ENCODE data around the gene UTP14A. TPM values are rescaled to one million over a fixed set of nuclear protein-coding genes. Genes with fewer than 3 reads are reported as not detected.

The UTP14A gene
- total RNA-seq, 1 donor from 2014 or later: 17.7 TPM

GRCh38 chrX:129958083-129958465 is 52.1 kb downstream of the UTP14A start:
- H3K9me3 ChIP-seq (ENCODE audit: control insufficient read depth in 3 of 3, low read length in 3 of 3): no peaks in the 10 kb centered on the region
- peaks cover 0 to 19% (median 0%) of the 10 kb centered on the region in 3 donors for H3K27me3 ChIP-seq (ENCODE audit: control insufficient read depth in 3 of 3, insufficient read depth in 3 of 3, low read length in 3 of 3)
- H3K36me3 ChIP-seq (ENCODE audit: control insufficient read depth in 3 of 3, insufficient read depth in 3 of 3, low read length in 3 of 3): no peaks in the 10 kb centered on the region
- no peak overlapping the region for H3K4me3 ChIP-seq (ENCODE audit: low read length in 3 of 3)
- H3K9ac ChIP-seq (ENCODE audit: low read depth in 1 of 3, low read length in 3 of 3): no peak overlapping the region
- H3K27ac ChIP-seq (ENCODE audit: low read depth, low read length): no peak overlapping the region
- peaks cover 0 to 6% (median 5%) of the 10 kb centered on the region in 3 donors for H3K4me1 ChIP-seq (ENCODE audit: control insufficient read depth in 3 of 3, insufficient read depth in 3 of 3, low read length in 3 of 3)

GRCh38 chrX:129958814-129959492 is 53.0 kb downstream of the UTP14A start:
- H3K4me3 ChIP-seq (ENCODE audit: low read length in 3 of 3): no peak overlapping the region
- no peak overlapping the region for H3K27ac ChIP-seq (ENCODE audit: low read depth, low read length)
- H3K36me3 ChIP-seq (ENCODE audit: control insufficient read depth in 3 of 3, insufficient read depth in 3 of 3, low read length in 3 of 3): no peaks in the 10 kb centered on the region

GRCh38 chrX:129959493-129959832 is 53.5 kb downstream of the UTP14A start:
- no peak overlapping the region for H3K27ac ChIP-seq (ENCODE audit: low read depth, low read length)
- H3K36me3 ChIP-seq (ENCODE audit: control insufficient read depth in 3 of 3, insufficient read depth in 3 of 3, low read length in 3 of 3): no peaks in the 10 kb centered on the region
- H3K27me3 ChIP-seq (ENCODE audit: control insufficient read depth in 3 of 3, insufficient read depth in 3 of 3, low read length in 3 of 3): peaks cover 0 to 19% (median 0%) of the 10 kb centered on the region in 3 donors
- H3K9me3 ChIP-seq (ENCODE audit: control insufficient read depth in 3 of 3, low read length in 3 of 3): no peaks in the 10 kb centered on the region
- H3K4me3 ChIP-seq (ENCODE audit: low read length in 3 of 3): no peak overlapping the region
- H3K4me1 ChIP-seq (ENCODE audit: control insufficient read depth in 3 of 3, insufficient read depth in 3 of 3, low read length in 3 of 3): peaks cover 0 to 6% (median 5%) of the 10 kb centered on the region in 3 donors
- H3K9ac ChIP-seq (ENCODE audit: low read depth in 1 of 3, low read length in 3 of 3): no peak overlapping the region

More at GRCh38 chrX:129958814-129959492, 53.0 kb downstream of the UTP14A start:
- Histone ChIP-seq H3K27me3 (ENCODE audit: control insufficient read depth in 3 of 3, insufficient read depth in 3 of 3, low read length in 3 of 3) (peaks cover 0 to 19% (median 0%) of the 10 kb centered on the region in 3 donors), H3K9ac (ENCODE audit: low read depth in 1 of 3, low read length in 3 of 3) (no peak overlapping the region), H3K4me1 (ENCODE audit: control insufficient read depth in 3 of 3, insufficient read depth in 3 of 3, low read length in 3 of 3) (peaks cover 0 to 6% (median 5%) of the 10 kb centered on the region in 3 donors), H3K9me3 (ENCODE audit: control insufficient read depth in 3 of 3, low read length in 3 of 3) (no peaks in the 10 kb centered on the region)

GRCh38 chrX:129961180-129962083 is 55.5 kb downstream of the UTP14A start:
- no peak overlapping the region for H3K27ac ChIP-seq (ENCODE audit: low read depth, low read length)

GRCh38 chrX:129963729-129964128 is 57.8 kb downstream of the UTP14A start:
- no peak overlapping the region for H3K9ac ChIP-seq (ENCODE audit: low read depth in 1 of 3, low read length in 3 of 3)
- H3K27ac ChIP-seq (ENCODE audit: low read depth, low read length): no peak overlapping the region
- no peaks in the 10 kb centered on the region for H3K36me3 ChIP-seq (ENCODE audit: control insufficient read depth in 3 of 3, insufficient read depth in 3 of 3, low read length in 3 of 3)
- no peak overlapping the region for H3K4me3 ChIP-seq (ENCODE audit: low read length in 3 of 3)
- H3K9me3 ChIP-seq (ENCODE audit: control insufficient read depth in 3 of 3, low read length in 3 of 3): no peaks in the 10 kb centered on the region
- peaks cover 0 to 4% (median 0%) of the 10 kb centered on the region in 3 donors for H3K4me1 ChIP-seq (ENCODE audit: control insufficient read depth in 3 of 3, insufficient read depth in 3 of 3, low read length in 3 of 3)
- peaks cover 0 to 4% (median 0%) of the 10 kb centered on the region in 3 donors for H3K27me3 ChIP-seq (ENCODE audit: control insufficient read depth in 3 of 3, insufficient read depth in 3 of 3, low read length in 3 of 3)

More at GRCh38 chrX:129961180-129962083, 55.5 kb downstream of the UTP14A start:
- peak overlapping the region in 1 of 3 donors; percentile 36 for H3K4me3 ChIP-seq (ENCODE audit: low read length in 3 of 3)
- peaks cover 0 to 11% (median 0%) of the 10 kb centered on the region in 3 donors for H3K27me3 ChIP-seq (ENCODE audit: control insufficient read depth in 3 of 3, insufficient read depth in 3 of 3, low read length in 3 of 3)
- H3K9me3 ChIP-seq (ENCODE audit: control insufficient read depth in 3 of 3, low read length in 3 of 3): no peaks in the 10 kb centered on the region
- H3K9ac ChIP-seq (ENCODE audit: low read depth in 1 of 3, low read length in 3 of 3): peak overlapping the region in 2 of 3 donors; percentile 16 to 43
- peaks cover 0 to 6% (median 5%) of the 10 kb centered on the region in 3 donors for H3K4me1 ChIP-seq (ENCODE audit: control insufficient read depth in 3 of 3, insufficient read depth in 3 of 3, low read length in 3 of 3)
- H3K36me3 ChIP-seq (ENCODE audit: control insufficient read depth in 3 of 3, insufficient read depth in 3 of 3, low read length in 3 of 3): no peaks in the 10 kb centered on the region

GRCh38 chrX:129965166-129965565 is 59.2 kb downstream of the UTP14A start:
- Histone ChIP-seq H3K9me3 (ENCODE audit: control insufficient read depth in 3 of 3, low read length in 3 of 3) (no peaks in the 10 kb centered on the region), H3K27ac (ENCODE audit: low read depth, low read length) (no peak overlapping the region), H3K27me3 (ENCODE audit: control insufficient read depth in 3 of 3, insufficient read depth in 3 of 3, low read length in 3 of 3) (no peaks in the 10 kb centered on the region), H3K9ac (ENCODE audit: low read depth in 1 of 3, low read length in 3 of 3) (no peak overlapping the region), H3K4me1 (ENCODE audit: control insufficient read depth in 3 of 3, insufficient read depth in 3 of 3, low read length in 3 of 3) (peaks cover 0 to 4% (median 0%) of the 10 kb centered on the region in 3 donors), H3K36me3 (ENCODE audit: control insufficient read depth in 3 of 3, insufficient read depth in 3 of 3, low read length in 3 of 3) (no peaks in the 10 kb centered on the region), H3K4me3 (ENCODE audit: low read length in 3 of 3) (no peak overlapping the region)

- Histone ChIP-seq H3K27me3 (ENCODE audit: control insufficient read depth in 3 of 3, insufficient read depth in 3 of 3, low read length in 3 of 3) (no peaks in the 10 kb centered on the region), H3K9me3 (ENCODE audit: control insufficient read depth in 3 of 3, low read length in 3 of 3) (no peaks in the 10 kb centered on the region), H3K36me3 (ENCODE audit: control insufficient read depth in 3 of 3, insufficient read depth in 3 of 3, low read length in 3 of 3) (no peaks in the 10 kb centered on the region), H3K4me3 (ENCODE audit: low read length in 3 of 3) (no peak overlapping the region), H3K4me1 (ENCODE audit: control insufficient read depth in 3 of 3, insufficient read depth in 3 of 3, low read length in 3 of 3) (no peaks in the 10 kb centered on the region), H3K9ac (ENCODE audit: low read depth in 1 of 3, low read length in 3 of 3) (no peak overlapping the region), H3K27ac (ENCODE audit: low read depth, low read length) (no peak overlapping the region)
These were observed 63.0 kb downstream of the UTP14A start for GRCh38 chrX:129968968-129969367.

- peaks cover 3 to 4% (median 3%) of the 10 kb centered on the region in 3 donors for H3K4me1 ChIP-seq (ENCODE audit: control insufficient read depth in 3 of 3, insufficient read depth in 3 of 3, low read length in 3 of 3)
- H3K4me3 ChIP-seq (ENCODE audit: low read length in 3 of 3): no peak overlapping the region
- no peak overlapping the region for H3K27ac ChIP-seq (ENCODE audit: low read depth, low read length)
- H3K9me3 ChIP-seq (ENCODE audit: control insufficient read depth in 3 of 3, low read length in 3 of 3): no peaks in the 10 kb centered on the region
- no peak overlapping the region for H3K9ac ChIP-seq (ENCODE audit: low read depth in 1 of 3, low read length in 3 of 3)
- H3K36me3 ChIP-seq (ENCODE audit: control insufficient read depth in 3 of 3, insufficient read depth in 3 of 3, low read length in 3 of 3): no peaks in the 10 kb centered on the region
- no peaks in the 10 kb centered on the region for H3K27me3 ChIP-seq (ENCODE audit: control insufficient read depth in 3 of 3, insufficient read depth in 3 of 3, low read length in 3 of 3)
These were observed 70.5 kb downstream of the UTP14A start for GRCh38 chrX:129976441-129976840.
